Trophoblast cell (in vitro differentiated cells and primary cell): ENCODE measurements around the gene CEP72.

Experiments used
- DNase-seq, 2 donors: peaks; one replicate each; pipeline ENCODE4 v3.0.0-alpha.2; 2016
- H2AFZ ChIP-seq: 2 replicates; pipeline ENCODE4 v1.6.1; 2013; ENCODE audit warnings: low read length, moderate library complexity, mild to moderate bottlenecking; ENCODE audit not compliant: insufficient read depth, poor library complexity
- H2AK5ac ChIP-seq: 2 replicates; pipeline ENCODE4 v1.6.1; 2013; ENCODE audit warnings: mild to moderate bottlenecking, low read length
- H2BK120ac ChIP-seq: 2 replicates; pipeline ENCODE4 v1.6.1; 2013; ENCODE audit warnings: low read length, mild to moderate bottlenecking, moderate library complexity; ENCODE audit not compliant: insufficient read depth, poor library complexity
- H2BK12ac ChIP-seq: 2 replicates; pipeline ENCODE4 v1.6.1; 2013; ENCODE audit warnings: mild to moderate bottlenecking, low read length, moderate library complexity
- H2BK5ac ChIP-seq: 2 replicates; pipeline ENCODE4 v1.6.1; 2013; ENCODE audit warnings: low read length, low read depth, moderate library complexity, mild to moderate bottlenecking; ENCODE audit not compliant: poor library complexity
- H3K14ac ChIP-seq: 2 replicates; pipeline ENCODE4 v1.6.1; 2013; ENCODE audit warnings: mild to moderate bottlenecking, low read length
- H3K18ac ChIP-seq: 2 replicates; pipeline ENCODE4 v1.6.1; 2013; ENCODE audit warnings: mild to moderate bottlenecking, low read length
- H3K23ac ChIP-seq: 2 replicates; pipeline ENCODE4 v1.6.1; 2013; ENCODE audit warnings: low read length
- H3K27ac ChIP-seq: 2 replicates; pipeline ENCODE4 v1.5.1; 2013; ENCODE audit warnings: low read depth, mild to moderate bottlenecking, inconsistent platforms, low read length, moderate library complexity
- H3K27me3 ChIP-seq: 2 replicates; pipeline ENCODE4 v1.6.1; 2013; ENCODE audit warnings: inconsistent platforms, mild to moderate bottlenecking, low read length, moderate library complexity; ENCODE audit not compliant: insufficient read depth
- H3K36me3 ChIP-seq, 2 experiments: 1 replicate in 1 of 2; 2 replicates in 1 of 2; pipeline ENCODE4 v1.6.1; 2013; ENCODE audit warnings: low read length in 2 of 2, mild to moderate bottlenecking in 2 of 2, moderate library complexity in 1 of 2; ENCODE audit not compliant: insufficient read depth in 2 of 2, control insufficient read depth in 1 of 2
- H3K4ac ChIP-seq: 2 replicates; pipeline ENCODE4 v1.6.1; 2013; ENCODE audit warnings: low read depth, mild to moderate bottlenecking, low read length, moderate library complexity
- H3K4me1 ChIP-seq, 2 experiments: 1 replicate in 1 of 2; 2 replicates in 1 of 2; pipeline ENCODE4 v1.6.1; 2013; ENCODE audit warnings: low read length in 2 of 2, mild to moderate bottlenecking in 2 of 2, moderate library complexity in 1 of 2; ENCODE audit not compliant: insufficient read depth in 2 of 2, control insufficient read depth in 1 of 2
- H3K4me2 ChIP-seq: 2 replicates; pipeline ENCODE4 v1.6.1; 2013; ENCODE audit warnings: inconsistent platforms, mild to moderate bottlenecking, low read length, moderate library complexity
- H3K4me3 ChIP-seq: 2 replicates; pipeline ENCODE4 v1.5.1; 2013; ENCODE audit warnings: mild to moderate bottlenecking, low read depth, low read length, inconsistent platforms
- H3K79me1 ChIP-seq: one replicate; pipeline ENCODE4 v1.6.1; 2013; ENCODE audit warnings: low read length
- H3K79me2 ChIP-seq: 2 replicates; pipeline ENCODE4 v1.6.1; 2013; ENCODE audit warnings: low read length, mild to moderate bottlenecking; ENCODE audit not compliant: control insufficient read depth, insufficient read depth, poor library complexity
- H3K9ac ChIP-seq: 2 replicates; pipeline ENCODE4 v1.6.1; 2013; ENCODE audit warnings: mild to moderate bottlenecking, low read length
- H3K9me3 ChIP-seq: 2 replicates; pipeline ENCODE4 v1.6.1; 2013; ENCODE audit warnings: low read depth, mild to moderate bottlenecking, control low read depth, inconsistent platforms, low read length; ENCODE audit not compliant: insufficient read depth
- H4K12ac ChIP-seq: 2 replicates; pipeline ENCODE4 v1.6.1; 2013; ENCODE audit warnings: low read depth, mild to moderate bottlenecking, low read length, moderate library complexity
- H4K8ac ChIP-seq: 2 replicates; pipeline ENCODE4 v1.6.1; 2013; ENCODE audit warnings: low read depth, mild to moderate bottlenecking, low read length, moderate library complexity
- H4K91ac ChIP-seq: one replicate; pipeline ENCODE4 v1.6.1; 2013; ENCODE audit warnings: low read depth, mild to moderate bottlenecking, low read length, moderate library complexity
- WGBS: extraction: QIAGEN DNeasy Blood & Tissue Kit; methylation state at CpG from one replicate; pipeline ENCODE4 v1.1.7; 2013; ENCODE audit warnings: missing lambda C conversion rate; ENCODE audit not compliant: insufficient read length, insufficient coverage; ENCODE audit errors: extremely low coverage; 5-methylcytosine and 5-hydroxymethylcytosine counted together

CEP72 gene

GRCh38 chr5:670396-671270 lies 58.5 kb downstream of the CEP72 start:
- Histone ChIP-seq H3K23ac (no peak overlapping the region), H2AK5ac (no peak overlapping the region), H2BK120ac (no peak overlapping the region), H3K36me3 (peaks cover 15 to 18% of the 10 kb centered on the region in 2 experiments), H2BK5ac (no peak overlapping the region), H3K27ac (no peak overlapping the region), H3K79me1 (no peaks in the 10 kb centered on the region), H3K18ac (no peak overlapping the region), H3K9ac (no peak overlapping the region), H3K4me2 (no peak overlapping the region), H2BK12ac (no peak overlapping the region), H3K4ac (no peak overlapping the region), H3K79me2 (no peaks in the 10 kb centered on the region), H3K9me3 (no peaks in the 10 kb centered on the region), H4K8ac (no peak overlapping the region), H3K14ac (no peak overlapping the region), H4K12ac (no peak overlapping the region), H3K27me3 (no peaks in the 10 kb centered on the region), H2AFZ (no peak overlapping the region), H3K4me3 (no peak overlapping the region), H4K91ac (no peak overlapping the region), H3K4me1 (peaks cover 3 to 21% of the 10 kb centered on the region in 2 experiments)
- DNase-seq: peak; percentile 16 to 45
- no CpG with 5 or more reads among the region's 33 CpGs for WGBS

- no peak overlapping the region for H4K12ac ChIP-seq
- H3K4ac ChIP-seq: no peak overlapping the region
- no peak overlapping the region for H3K23ac ChIP-seq
- no peak overlapping the region for H3K4me3 ChIP-seq
- no CpG with 5 or more reads among the region's 27 CpGs for WGBS
- H3K9me3 ChIP-seq: peaks cover 1% of the 10 kb centered on the region
- H2AK5ac ChIP-seq: no peak overlapping the region
- no peak overlapping the region for H3K9ac ChIP-seq
- peak; percentile 68 to 78 for DNase-seq
- H4K8ac ChIP-seq: no peak overlapping the region
- peak overlapping the region; percentile 39 for H3K4me2 ChIP-seq
- H2BK12ac ChIP-seq: no peak overlapping the region
- H3K27ac ChIP-seq: no peak overlapping the region
- H3K36me3 ChIP-seq: peaks cover 7 to 10% of the 10 kb centered on the region in 2 experiments
- H3K14ac ChIP-seq: no peak overlapping the region
- H3K4me1 ChIP-seq: peaks cover 3 to 21% of the 10 kb centered on the region in 2 experiments
- no peak overlapping the region for H2AFZ ChIP-seq
- no peak overlapping the region for H3K18ac ChIP-seq
- no peak overlapping the region for H4K91ac ChIP-seq
- H2BK120ac ChIP-seq: no peak overlapping the region
- H2BK5ac ChIP-seq: no peak overlapping the region
- no peaks in the 10 kb centered on the region for H3K27me3 ChIP-seq
- H3K79me1 ChIP-seq: no peaks in the 10 kb centered on the region
- no peaks in the 10 kb centered on the region for H3K79me2 ChIP-seq
Observed at GRCh38 chr5:671459-672328, 59.6 kb downstream of the CEP72 start.

DNA sequence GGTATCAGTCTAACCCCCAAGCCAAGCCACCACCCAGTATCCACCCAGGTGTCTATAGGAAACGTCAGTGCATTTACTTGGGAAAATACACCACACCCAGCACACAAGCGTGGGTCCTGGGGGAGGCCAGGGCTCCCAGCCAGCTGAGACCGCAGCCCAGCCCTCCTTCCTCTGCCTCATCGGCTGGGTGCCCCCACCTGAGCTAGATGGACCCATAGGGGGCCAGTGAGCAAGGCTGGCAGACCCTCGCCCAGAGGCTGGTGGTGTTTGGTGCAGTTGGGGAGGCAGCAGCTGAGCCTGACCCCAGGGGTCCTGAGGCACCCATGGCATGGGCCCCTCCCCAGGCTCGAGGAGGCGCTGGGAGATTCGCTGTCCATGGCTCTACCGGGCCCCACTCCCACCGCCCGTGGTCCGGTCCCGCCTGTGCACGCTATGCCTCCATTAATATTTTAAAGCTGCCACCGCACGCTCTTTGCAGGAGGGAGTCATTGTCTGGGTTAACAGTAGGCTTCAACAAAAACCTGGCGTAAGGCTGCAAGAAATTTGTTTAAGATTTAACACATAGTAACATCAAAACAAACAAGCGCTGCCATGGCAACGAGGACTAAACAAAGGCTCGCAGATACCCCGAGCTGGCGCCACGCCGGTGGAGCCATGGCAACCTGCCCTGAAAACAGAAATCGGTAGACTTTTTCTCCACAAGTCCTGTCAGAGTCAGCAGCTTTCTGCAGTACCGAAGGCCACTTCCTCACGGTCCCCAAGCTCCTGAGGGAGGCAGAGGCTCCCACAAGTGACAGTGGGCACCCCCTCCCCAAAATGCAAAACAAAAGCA lies 60.4 kb downstream of the CEP72 start:
- Histone ChIP-seq H3K79me2 (no peaks in the 10 kb centered on the region), H4K91ac (no peak overlapping the region), H4K12ac (no peak overlapping the region), H3K9me3 (peaks cover 3% of the 10 kb centered on the region), H3K4me2 (peak overlapping the region; percentile 42), H3K4me1 (peaks cover 3 to 21% of the 10 kb centered on the region in 2 experiments), H2BK12ac (no peak overlapping the region), H3K27ac (no peak overlapping the region), H3K79me1 (no peaks in the 10 kb centered on the region), H3K18ac (no peak overlapping the region), H2BK120ac (peak overlapping the region; percentile 10), H3K4ac (no peak overlapping the region), H2BK5ac (no peak overlapping the region), H3K14ac (no peak overlapping the region), H3K9ac (no peak overlapping the region), H3K4me3 (no peak overlapping the region), H2AK5ac (no peak overlapping the region), H2AFZ (no peak overlapping the region), H3K27me3 (no peaks in the 10 kb centered on the region), H4K8ac (no peak overlapping the region), H3K36me3 (peaks cover 4 to 6% of the 10 kb centered on the region in 2 experiments), H3K23ac (no peak overlapping the region)
- WGBS: no CpG with 5 or more reads among the region's 27 CpGs
- peak; percentile 98 to 100 for DNase-seq
